GM19452 (cell line): ENCODE measurements around the gene ATP1B2.

Source experiments
- ATAC-seq: cut with Tn5 transposase; IDR thresholded peaks from one replicate; pipeline ENCODE4 v1.9.1; 2021; ENCODE audit not compliant: unreplicated experiment

Gene ATP1B2

DNA sequence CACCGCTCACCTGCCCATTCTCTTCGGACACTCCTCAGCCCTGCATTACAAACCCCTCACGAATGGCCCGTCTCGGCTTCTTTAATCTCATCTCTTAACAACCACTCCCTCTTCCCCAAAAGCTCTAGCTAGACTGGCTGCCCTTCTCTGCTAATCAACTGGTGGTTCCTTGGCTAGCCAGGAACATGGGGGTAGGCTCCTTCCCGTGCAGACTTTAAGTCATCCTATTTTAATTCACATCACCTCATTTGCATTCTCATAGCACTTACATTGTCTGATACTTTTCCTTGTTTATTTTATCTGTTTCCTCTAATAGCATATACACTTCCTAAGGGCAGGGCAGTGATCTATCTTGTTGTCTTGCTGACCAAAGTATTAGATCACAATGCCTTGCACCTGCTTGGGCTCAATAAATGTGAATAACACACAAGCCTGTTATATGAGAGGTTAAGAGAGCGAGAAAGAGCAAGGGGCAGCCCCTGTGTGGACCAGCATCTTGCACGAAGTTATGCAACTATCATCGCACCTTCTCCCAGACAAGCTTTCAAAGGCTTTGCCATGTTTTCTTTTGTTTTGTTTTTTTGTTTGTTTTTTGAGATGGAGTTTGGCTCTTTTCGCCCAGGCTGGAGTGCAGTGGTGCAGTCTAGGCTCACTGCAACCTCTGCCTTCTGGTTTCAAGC lies 26.8 kb downstream of the ATP1B2 start:
- no peak for ATAC-seq

- ATAC-seq = no peak
These were observed 34.3 kb downstream of the ATP1B2 start for GRCh38 chr17:7684851-7685532.

DNA sequence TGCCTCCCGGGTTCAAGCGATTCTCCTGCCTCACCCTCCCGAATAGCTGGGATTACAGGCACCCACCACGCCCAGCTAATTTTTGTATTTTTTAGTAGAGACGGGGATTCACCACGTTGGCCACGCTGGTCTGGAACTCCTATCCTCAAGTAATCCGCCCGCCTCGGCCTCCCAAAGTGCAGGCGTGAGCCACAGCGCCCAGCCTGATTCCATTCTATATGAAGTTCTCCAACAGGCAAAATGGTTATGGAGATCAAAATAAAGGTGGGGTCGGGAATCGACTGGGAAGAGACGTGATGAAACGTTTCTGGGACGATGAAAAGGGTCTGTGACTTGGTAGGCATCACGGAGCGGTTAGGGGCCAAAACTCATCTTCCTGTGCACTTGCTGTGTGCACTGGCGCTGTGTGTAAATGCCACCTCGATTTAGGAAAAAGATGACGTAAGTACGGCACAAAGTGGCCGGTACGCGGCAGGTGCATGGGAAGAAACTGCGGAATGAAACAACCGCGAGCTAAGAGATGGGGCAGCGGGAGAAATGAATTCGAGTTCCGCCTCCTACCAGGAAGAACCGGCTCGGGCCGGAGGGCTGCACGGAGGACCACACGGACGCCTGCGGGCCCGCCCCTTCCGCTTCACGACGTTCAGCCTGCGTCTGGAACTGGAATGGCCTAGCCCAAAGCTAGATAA lies 35.0 kb downstream of the ATP1B2 start:
- ATAC-seq = peak; percentile 49

GRCh38 chr17:7686222-7687071 lies 35.7 kb downstream of the ATP1B2 start:
- peak; percentile 50 for ATAC-seq

DNA sequence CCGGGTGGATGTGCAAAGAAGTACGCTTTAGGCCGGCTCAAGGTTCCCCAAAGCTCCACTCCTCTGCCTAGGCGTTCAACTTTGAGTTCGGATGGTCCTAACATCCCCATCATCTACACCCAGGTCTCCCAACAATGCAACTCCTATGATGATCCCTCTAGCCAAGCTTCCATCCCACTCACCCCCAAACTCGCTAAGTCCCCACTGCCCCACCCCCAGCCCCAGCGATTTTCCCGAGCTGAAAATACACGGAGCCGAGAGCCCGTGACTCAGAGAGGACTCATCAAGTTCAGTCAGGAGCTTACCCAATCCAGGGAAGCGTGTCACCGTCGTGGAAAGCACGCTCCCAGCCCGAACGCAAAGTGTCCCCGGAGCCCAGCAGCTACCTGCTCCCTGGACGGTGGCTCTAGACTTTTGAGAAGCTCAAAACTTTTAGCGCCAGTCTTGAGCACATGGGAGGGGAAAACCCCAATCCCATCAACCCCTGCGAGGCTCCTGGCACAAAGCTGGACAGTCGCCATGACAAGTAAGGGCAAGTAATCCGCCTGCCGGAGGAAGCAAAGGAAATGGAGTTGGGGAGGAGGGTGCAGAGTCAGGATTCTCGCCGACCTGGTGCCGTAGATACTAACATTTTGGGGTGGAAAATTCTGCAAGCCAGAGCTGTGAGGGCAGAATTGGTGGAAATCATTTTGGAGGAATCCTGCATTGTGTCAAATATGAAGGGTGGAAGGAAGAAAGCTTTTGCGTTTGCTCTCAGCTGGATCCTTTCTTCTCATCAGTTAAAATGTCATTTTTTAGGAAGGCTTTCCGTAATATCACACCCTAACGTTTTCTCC lies 36.6 kb downstream of the ATP1B2 start, which contains the start of gene TP53:
TP53 (minus strand) TSS at position 419 of the 836 bp plus-strand sequence. CDS start 10,896 bp downstream, outside the sequence.
- peak; percentile 32 for ATAC-seq

DNA sequence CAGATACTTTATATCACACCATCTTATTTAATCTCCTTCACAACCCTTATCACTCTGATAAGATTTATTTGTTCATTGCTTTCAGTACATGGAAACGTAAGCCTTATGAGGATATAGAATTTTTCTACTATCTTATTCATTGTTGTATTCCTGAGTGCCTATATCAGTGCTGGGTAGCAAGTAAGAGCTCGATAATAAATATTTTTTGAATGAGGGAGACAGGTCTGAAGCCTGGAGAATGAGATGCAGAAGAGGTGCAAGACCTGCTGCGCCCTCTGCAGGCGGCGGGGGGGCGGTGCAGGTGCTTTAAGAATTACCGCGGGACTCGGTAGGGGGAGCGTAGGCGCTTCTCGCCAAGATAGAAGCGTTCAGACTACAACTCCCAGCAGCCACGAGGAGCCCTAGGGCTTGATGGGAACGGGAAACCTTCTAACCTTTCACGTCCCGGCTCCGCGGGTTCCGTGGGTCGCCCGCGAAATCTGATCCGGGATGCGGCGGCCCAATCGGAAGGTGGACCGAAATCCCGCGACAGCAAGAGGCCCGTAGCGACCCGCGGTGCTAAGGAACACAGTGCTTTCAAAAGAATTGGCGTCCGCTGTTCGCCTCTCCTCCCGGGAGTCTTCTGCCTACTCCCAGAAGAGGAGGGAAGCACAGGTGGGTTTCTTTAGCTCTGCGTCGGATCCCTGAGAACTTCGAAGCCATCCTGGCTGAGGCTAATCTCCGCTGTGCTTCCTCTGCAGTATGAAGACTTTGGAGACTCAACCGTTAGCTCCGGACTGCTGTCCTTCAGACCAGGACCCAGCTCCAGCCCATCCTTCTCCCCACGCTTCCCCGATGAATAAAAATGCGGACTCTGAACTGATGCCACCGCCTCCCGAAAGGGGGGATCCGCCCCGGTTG lies 37.4 kb downstream of the ATP1B2 start, which contains the start of gene WRAP53:
WRAP53 (plus strand) TSS at position 570 of the 900 bp plus-strand sequence; CDS start at position 742, 172 bp downstream.
- peak; percentile 71 for ATAC-seq

DNA sequence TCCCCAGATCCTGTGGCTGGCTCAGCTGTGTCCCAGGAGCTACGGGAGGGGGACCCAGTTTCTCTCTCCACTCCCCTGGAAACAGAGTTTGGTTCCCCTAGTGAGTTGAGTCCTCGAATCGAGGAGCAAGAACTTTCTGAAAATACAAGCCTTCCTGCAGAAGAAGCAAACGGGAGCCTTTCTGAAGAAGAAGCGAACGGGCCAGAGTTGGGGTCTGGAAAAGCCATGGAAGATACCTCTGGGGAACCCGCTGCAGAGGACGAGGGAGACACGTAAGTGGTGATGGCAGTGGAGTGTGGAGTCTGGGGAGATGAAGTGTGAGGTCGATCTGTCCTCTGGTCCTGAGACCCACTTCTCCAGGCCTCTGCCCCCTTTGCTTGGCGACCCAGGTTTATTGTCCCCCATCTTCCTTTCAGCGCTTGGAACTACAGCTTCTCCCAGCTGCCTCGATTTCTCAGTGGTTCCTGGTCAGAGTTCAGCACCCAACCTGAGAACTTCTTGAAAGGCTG lies 38.1 kb downstream of the ATP1B2 start:
- no peak for ATAC-seq

- no peak for ATAC-seq
These were observed 44.9 kb downstream of the ATP1B2 start for GRCh38 chr17:7695586-7695985.

DNA sequence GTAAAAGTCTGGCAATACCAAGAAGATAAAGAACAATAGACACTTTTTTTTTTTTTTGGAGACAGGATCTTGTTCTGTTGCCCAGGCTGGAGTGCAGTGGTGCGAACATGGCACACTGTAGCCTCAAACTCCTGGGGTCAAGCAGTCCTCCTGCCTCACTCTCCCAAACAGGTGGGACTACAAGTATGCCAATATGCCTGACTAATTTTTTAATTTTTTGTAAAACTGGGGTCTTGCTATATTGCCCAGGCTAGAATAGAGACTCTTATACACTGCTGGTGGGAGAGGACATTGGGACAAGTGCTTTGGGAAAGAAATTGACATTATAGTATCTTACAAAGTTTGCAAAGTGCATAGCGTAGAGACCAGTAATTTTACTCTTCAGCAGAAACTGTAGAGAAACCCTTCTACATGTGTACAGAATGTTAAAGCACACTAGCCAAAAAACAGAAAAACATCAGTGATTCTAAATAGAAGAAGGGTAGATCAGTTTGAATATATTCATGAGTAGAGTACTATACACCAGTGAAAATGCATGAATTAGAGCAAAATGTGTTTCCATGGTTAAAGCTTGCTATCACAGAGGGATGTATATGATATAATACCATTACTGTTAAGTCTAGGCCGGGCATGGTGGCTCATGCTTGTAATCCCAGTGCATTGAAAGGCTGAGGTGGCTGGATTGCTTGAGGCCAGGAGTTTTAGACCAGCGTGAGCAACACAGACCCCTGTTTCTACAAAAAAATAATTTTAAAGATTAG lies 47.3 kb downstream of the ATP1B2 start:
- no peak for ATAC-seq

GRCh38 chr17:7700510-7700909 lies 49.8 kb downstream of the ATP1B2 start:
- ATAC-seq = no peak

DNA sequence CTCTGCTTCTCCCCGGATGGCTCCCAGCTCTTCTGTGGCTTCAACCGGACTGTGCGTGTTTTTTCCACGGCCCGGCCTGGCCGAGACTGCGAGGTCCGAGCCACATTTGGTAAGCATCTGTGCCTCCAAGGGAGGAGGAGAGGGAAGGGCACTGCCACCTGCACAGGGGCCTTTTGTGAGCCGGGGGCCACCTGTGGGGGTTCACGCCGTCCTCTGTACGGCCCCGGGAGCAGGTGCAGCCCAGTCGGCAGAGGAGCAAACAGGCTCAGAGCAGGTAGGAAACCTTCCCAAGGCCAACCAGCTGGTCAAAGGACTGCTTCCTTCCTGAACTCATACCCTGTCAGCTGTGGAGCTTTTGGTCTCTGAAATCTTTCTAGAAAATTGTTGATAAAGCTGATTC lies 51.0 kb downstream of the ATP1B2 start:
- ATAC-seq = no peak

DNA sequence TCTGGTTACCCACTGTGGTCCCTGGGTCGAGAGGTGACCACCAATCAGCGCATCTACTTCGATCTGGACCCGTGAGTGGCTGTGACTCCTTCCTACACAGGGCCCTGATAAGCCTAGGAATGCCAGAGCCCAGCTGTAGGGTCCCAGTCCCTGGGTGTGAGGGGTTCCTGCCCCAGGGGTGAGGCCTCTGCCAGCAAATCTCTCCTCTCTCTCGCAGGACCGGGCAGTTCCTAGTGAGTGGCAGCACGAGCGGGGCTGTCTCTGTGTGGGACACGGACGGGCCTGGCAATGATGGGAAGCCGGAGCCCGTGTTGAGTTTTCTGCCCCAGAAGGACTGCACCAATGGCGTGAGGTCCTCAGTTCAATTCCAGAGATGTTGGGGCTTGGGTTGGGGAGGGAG lies 52.0 kb downstream of the ATP1B2 start:
- no peak for ATAC-seq

GRCh38 chr17:7703584-7704479 lies 53.1 kb downstream of the ATP1B2 start:
- no peak for ATAC-seq

GRCh38 chr17:7704601-7705268 lies 54.0 kb downstream of the ATP1B2 start, which contains the start of gene EFNB3:
EFNB3 (plus strand) TSS chr17:7705202; CDS start chr17:7705599, 397 bp downstream.
- ATAC-seq = no peak

DNA sequence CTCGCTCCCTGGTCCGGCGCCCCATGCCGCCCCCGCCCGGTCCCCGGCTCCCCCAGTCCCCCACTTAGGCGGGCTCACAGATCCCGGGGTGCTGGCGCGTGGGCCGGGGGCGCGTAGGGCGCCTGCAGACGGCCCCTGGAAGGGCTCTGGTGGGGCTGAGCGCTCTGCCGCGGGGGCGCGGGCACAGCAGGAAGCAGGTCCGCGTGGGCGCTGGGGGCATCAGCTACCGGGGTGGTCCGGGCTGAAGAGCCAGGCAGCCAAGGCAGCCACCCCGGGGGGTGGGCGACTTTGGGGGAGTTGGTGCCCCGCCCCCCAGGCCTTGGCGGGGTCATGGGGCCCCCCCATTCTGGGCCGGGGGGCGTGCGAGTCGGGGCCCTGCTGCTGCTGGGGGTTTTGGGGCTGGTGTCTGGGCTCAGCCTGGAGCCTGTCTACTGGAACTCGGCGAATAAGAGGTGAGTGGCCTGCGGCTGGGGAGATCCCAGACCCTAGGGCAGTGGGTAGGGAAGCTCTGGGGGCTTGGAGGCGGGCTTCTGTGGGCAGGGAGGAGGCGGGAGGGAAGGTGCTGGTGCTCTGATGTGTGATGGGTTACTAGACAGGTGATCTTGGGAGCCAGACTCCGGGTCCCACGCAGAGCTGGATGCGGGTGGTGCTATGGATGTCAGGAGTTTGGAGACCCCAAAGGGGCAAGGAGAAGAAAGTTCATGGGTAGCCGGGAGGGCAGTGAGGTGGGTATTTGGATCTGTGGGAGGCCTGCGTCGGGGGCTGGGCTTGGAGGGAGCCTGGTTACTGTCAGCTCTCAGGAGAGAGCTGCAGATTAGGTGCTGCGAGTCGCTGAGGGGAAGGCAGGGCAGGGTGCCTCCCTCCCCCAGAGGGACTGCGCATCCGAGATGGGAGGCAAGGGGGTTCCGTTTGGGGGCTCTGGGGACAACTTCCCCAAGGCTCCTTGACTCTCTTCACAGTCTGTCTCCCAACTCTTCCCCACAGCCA lies 54.8 kb downstream of the ATP1B2 start:
- no peak for ATAC-seq
